Measurements from ENCODE around the gene BCAN. TPM values are rescaled to one million over a fixed set of nuclear protein-coding genes. Genes with fewer than 3 reads are reported as not detected.

BCAN gene
- total and polyA plus RNA-seq, 2 of the 4 experiments (the other 2 are of a cell fraction), result 0.07 TPM; not detected in 1

GRCh38 chr1:156700736-156701531 is 59.0 kb downstream of the BCAN start (continued):
- TF ChIP-seq MXI1 (IDR thresholded peaks at IDR 0.05; ENCODE audit: borderline replicate concordance, low read depth, low read length), result no peak

- Histone ChIP-seq H3K4me2 (ENCODE audit: low read depth, low read length) (no peak overlapping the region), H3K27ac (ENCODE audit: insufficient read depth, low read length) (no peak overlapping the region), H2BK20ac (ENCODE audit: low read depth, low read length) (no peak overlapping the region), H2AK5ac (ENCODE audit: low read depth, low read length) (no peak overlapping the region), H3K36me3 (ENCODE audit: control insufficient read depth, insufficient read depth, low read length) (no peaks in the 10 kb centered on the region), H3K9ac (ENCODE audit: low read depth, low read length) (no peak overlapping the region), H2BK15ac (ENCODE audit: low read depth, low read length) (no peak overlapping the region), H3K18ac (ENCODE audit: low read depth, low read length) (no peak overlapping the region), H2BK120ac (ENCODE audit: low read depth, low read length) (no peak overlapping the region), H3K9me1 (ENCODE audit: insufficient read depth, low read length) (no peaks in the 10 kb centered on the region), H3K4me1 (ENCODE audit: control insufficient read depth, insufficient read depth, low read length) (peaks cover 36% of the 10 kb centered on the region), H2BK5ac (ENCODE audit: low read depth, low read length, poor library complexity, severe bottlenecking) (no peak overlapping the region), H2AK9ac (replicated peaks; ENCODE audit: low read depth, low read length, poor library complexity) (peak overlapping the region; percentile 49), H3K56ac (ENCODE audit: extremely low read depth, insufficient read depth, low read length) (no peak overlapping the region), H4K20me1 (ENCODE audit: insufficient read depth, low read length) (no peaks in the 10 kb centered on the region), H3K79me1 (ENCODE audit: low read depth in 1 of 2, low read length in 2 of 2) (no peaks in the 10 kb centered on the region), H4K8ac (ENCODE audit: low read depth in 2 of 2, low read length in 2 of 2) (no peak overlapping the region), H4K91ac (ENCODE audit: insufficient read depth, low read depth, low read length) (no peak overlapping the region), H3K27me3 (ENCODE audit: control insufficient read depth, insufficient read depth, low read length) (peaks cover 5% of the 10 kb centered on the region), H4K5ac (ENCODE audit: low read depth, low read length) (no peak overlapping the region), H3K4ac (ENCODE audit: low read depth, low read length) (no peak overlapping the region), H3K23ac (ENCODE audit: low read depth, low read length) (no peak overlapping the region), H3K9me3 (ENCODE audit: control insufficient read depth, insufficient read depth, low read length) (no peaks in the 10 kb centered on the region), H3K14ac (replicated peaks; ENCODE audit: low read depth, low read length) (no peak overlapping the region), H2AFZ (replicated peaks; ENCODE audit: low read length, poor library complexity) (no peak overlapping the region), H3K4me3 (ENCODE audit: insufficient read depth, low read depth, low read length) (no peak overlapping the region)
- DNase-seq (no peak), ATAC-seq (ENCODE audit: low read depth) (no peak)
- dilution Hi-C loops (cut with HindIII; ENCODE audit: low sequenced_read_pairs, unreplicated experiment), result no loop called here
- 100% methylated on average over 1 of the region's 4 CpGs; no CpG with 5 or more reads in 1 of the 2 experiments for WGBS, 2 experiments (ENCODE audit: extremely low coverage in 2 of 2, insufficient read length in 1 of 2)
- in situ Hi-C loops (cut with MboI; ENCODE audit: low sequenced_read_pairs), result no loop called here
- POLR2A ChIA-PET (ENCODE audit: unreplicated experiment), result no interaction called here
- intact Hi-C loops (cut with micrococcal nuclease), result no loop called here
- CTCF ChIA-PET, result interaction anchor here (6.9 kb wide), 1 partner anchor 13 kb away, joined by 54 read pairs; no protein-coding TSS in a partner anchor
- TF ChIP-seq CHD1 (IDR thresholded peaks at IDR 0.05; ENCODE audit: low read depth, low read length), result no peak
- no peak for TF ChIP-seq RFX5 (IDR thresholded peaks at IDR 0.05; ENCODE audit: low read depth, low read length)
- no peak for TF ChIP-seq NFE2L2 (IDR thresholded peaks at IDR 0.05; ENCODE audit: low read depth, low read length)
- TF ChIP-seq POLR2A (IDR thresholded peaks at IDR 0.05; ENCODE audit: low read depth, low read length), result no peak
- no peak for TF ChIP-seq CEBPB (IDR thresholded peaks at IDR 0.05; ENCODE audit: low read depth, low read length)
- no peak for TF ChIP-seq RCOR1 (IDR thresholded peaks at IDR 0.05; ENCODE audit: insufficient replicate concordance, low read length)
- no peak for TF ChIP-seq MAFK (IDR thresholded peaks at IDR 0.05; ENCODE audit: low read depth, low read length)
- TF ChIP-seq FOS (IDR thresholded peaks at IDR 0.05; ENCODE audit: low read depth, low read length), result no peak
- TF ChIP-seq RAD21 (IDR thresholded peaks at IDR 0.05; ENCODE audit: low read length), result no peak
- TF ChIP-seq SMC3 (IDR thresholded peaks at IDR 0.05; ENCODE audit: low read depth, low read length), result no peak
- TF ChIP-seq CTCF (conservative IDR thresholded peaks at IDR 0.05; ENCODE audit: low read depth, low read length), result no peak
- no peak for TF ChIP-seq BHLHE40 (IDR thresholded peaks at IDR 0.05; ENCODE audit: low read depth, low read length)
- no peak for TF ChIP-seq USF2 (IDR thresholded peaks at IDR 0.05; ENCODE audit: low read depth, low read length)
- TF ChIP-seq MAZ (IDR thresholded peaks at IDR 0.05; ENCODE audit: borderline replicate concordance, low read depth, low read length), result no peak
- no TSS peak for BruUV-seq (replicated peaks)
Measured at GRCh38 chr1:156703336-156703735, 61.4 kb downstream of the BCAN start.

Data from IMR-90 (cell line).